CD4-positive, alpha-beta T cell treated with Interleukin-12 subunit alpha and Interleukin-12 subunit beta, for 1 hour (primary cell): ENCODE results near the gene WBP1L.
A peak's percentile ranks its signal among the peaks of the same experiment; 100 is the strongest.

Experiments
- DNase-seq: peaks from one replicate; pipeline ENCODE4 v3.0.0-alpha.2; 2020

Gene WBP1L

GRCh38 chr10:102781921-102782557, 38.3 kb downstream of the WBP1L start:
- DNase-seq, result no peak

GRCh38 chr10:102782673-102783551, 39.2 kb downstream of the WBP1L start:
- DNase-seq, result no peak

GRCh38 chr10:102783568-102783967, 39.8 kb downstream of the WBP1L start:
- DNase-seq, result no peak

- peak; percentile 23 for DNase-seq
Measured at GRCh38 chr10:102785818-102786217, 42.1 kb downstream of the WBP1L start.

GRCh38 chr10:102791754-102792395, 48.1 kb downstream of the WBP1L start:
- no peak for DNase-seq

GRCh38 chr10:102795453-102796406, 52.0 kb downstream of the WBP1L start:
- no peak for DNase-seq

GRCh38 chr10:102796407-102797176, 52.8 kb downstream of the WBP1L start:
- peak; percentile 38 for DNase-seq

GRCh38 chr10:102799691-102800471, 56.1 kb downstream of the WBP1L start:
- no peak for DNase-seq

- DNase-seq, result no peak
Measured at GRCh38 chr10:102800611-102801335, 57.0 kb downstream of the WBP1L start.

GRCh38 chr10:102801496-102801895, 57.7 kb downstream of the WBP1L start:
- no peak for DNase-seq

- no peak for DNase-seq
Measured at GRCh38 chr10:102801978-102802377, 58.2 kb downstream of the WBP1L start.

- DNase-seq, result no peak
Measured at GRCh38 chr10:102802920-102803534, 59.3 kb downstream of the WBP1L start.

GRCh38 chr10:102804382-102805055, 60.8 kb downstream of the WBP1L start:
- no peak for DNase-seq

GRCh38 chr10:102808380-102808779, 64.6 kb downstream of the WBP1L start:
- DNase-seq, result no peak

GRCh38 chr10:102811346-102811745, 67.6 kb downstream of the WBP1L start:
- DNase-seq, result no peak

GRCh38 chr10:102812231-102812876, 68.6 kb downstream of the WBP1L start:
- DNase-seq, result no peak

- DNase-seq, result no peak
Measured at GRCh38 chr10:102813017-102813541, 69.3 kb downstream of the WBP1L start.

GRCh38 chr10:102813734-102814452, 70.1 kb downstream of the WBP1L start:
- no peak for DNase-seq
